Mononuclear cell (primary cell): Measurements from ENCODE around the gene TACC2. TPM values are rescaled to one million over a fixed set of nuclear protein-coding genes. Genes with fewer than 3 reads are reported as not detected.

Experiments used
- H3K27me3 ChIP-seq: 2 replicates; pipeline ENCODE4 v1.6.0; 2011; ENCODE audit warnings: low read length, control low read depth; ENCODE audit not compliant: insufficient read depth
- H3K4me1 ChIP-seq: 2 replicates; pipeline ENCODE4 v1.5.1; 2011; ENCODE audit warnings: mild to moderate bottlenecking, low read length, control low read depth; ENCODE audit not compliant: insufficient read depth
- H3K4me3 ChIP-seq: 2 replicates; pipeline ENCODE4 v1.5.1; 2011; ENCODE audit warnings: mild to moderate bottlenecking, low read length, moderate library complexity
- H3K9me3 ChIP-seq: 2 replicates; pipeline ENCODE4 v1.5.1; 2011; ENCODE audit warnings: low read depth, mild to moderate bottlenecking, control low read depth, low read length
- total RNA-seq: library from RNA; depleted of rRNA; stranded (reverse); fragments of >200 nt; gene quantifications from one replicate; pipeline ENCODE4 v1.2.3, GENCODE V29; 2012

The TACC2 gene
- total RNA-seq, 1 donor, result not detected

DNA sequence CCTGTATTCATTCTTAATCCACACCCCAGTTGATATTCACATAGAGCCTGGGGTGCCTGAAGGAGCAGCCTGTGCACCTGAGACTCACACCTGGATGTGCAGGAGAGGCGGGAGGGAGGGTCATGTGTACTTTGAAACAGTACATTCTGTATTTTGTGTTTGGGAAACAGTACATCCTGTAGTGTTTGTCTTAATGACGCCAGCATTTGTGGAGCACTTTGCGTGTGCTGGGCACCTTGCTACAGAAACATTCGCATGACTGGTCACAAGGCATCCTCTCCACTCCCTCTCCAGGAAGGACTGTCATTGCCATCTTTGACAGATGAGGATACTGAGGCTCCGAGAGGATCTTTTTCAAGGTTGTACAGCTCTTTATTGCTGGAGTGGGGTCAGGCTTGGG is 132.1 kb downstream of the TACC2 start:
- Histone ChIP-seq H3K4me1 (no peaks in the 10 kb centered on the region), H3K27me3 (peaks cover 3% of the 10 kb centered on the region), H3K9me3 (no peaks in the 10 kb centered on the region), H3K4me3 (no peak overlapping the region)

DNA sequence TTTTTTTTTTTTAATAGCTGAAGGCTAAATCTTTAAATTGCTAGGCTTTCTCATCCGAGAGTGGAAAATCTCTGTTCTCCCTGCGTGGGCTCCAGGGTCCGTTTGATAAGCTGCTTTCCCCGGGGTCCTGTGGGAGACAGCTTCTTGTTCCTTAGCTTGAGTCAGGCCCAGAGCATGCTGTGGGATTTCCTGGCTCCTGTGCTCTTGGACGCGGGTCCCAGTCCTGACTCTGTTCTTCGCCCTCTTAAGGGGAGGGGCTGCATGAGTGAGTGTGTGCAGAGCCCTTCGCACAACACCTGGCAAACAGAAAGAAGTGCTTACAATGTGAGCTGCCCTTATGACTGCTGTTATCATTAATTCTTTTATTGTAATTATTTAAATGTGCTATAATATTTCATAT is 133.5 kb downstream of the TACC2 start:
- H3K4me3 ChIP-seq, result no peak overlapping the region
- H3K27me3 ChIP-seq, result peaks cover 3% of the 10 kb centered on the region
- no peaks in the 10 kb centered on the region for H3K4me1 ChIP-seq
- no peaks in the 10 kb centered on the region for H3K9me3 ChIP-seq

DNA sequence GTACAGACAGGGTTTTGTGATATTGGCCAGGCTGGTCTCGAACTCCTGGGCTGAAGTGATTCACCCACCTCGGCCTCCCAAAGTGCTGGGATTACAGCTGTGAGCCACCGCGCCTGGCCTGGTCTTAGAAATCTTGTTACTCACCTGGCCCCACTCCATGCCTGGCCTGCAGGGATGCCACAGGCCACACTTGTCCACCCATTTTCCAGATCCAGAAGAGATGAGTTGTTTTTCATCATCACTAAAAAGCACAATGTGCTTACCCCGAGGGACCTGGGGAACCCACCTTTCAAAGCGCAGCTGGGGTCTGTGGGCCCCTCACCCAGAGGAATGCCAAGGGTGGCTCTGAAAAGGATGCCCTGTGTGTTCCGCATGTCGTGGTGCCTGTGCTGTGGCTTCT is 134.2 kb downstream of the TACC2 start:
- Histone ChIP-seq H3K4me3 (no peak overlapping the region), H3K9me3 (no peaks in the 10 kb centered on the region), H3K4me1 (no peaks in the 10 kb centered on the region), H3K27me3 (peaks cover 3% of the 10 kb centered on the region)

DNA sequence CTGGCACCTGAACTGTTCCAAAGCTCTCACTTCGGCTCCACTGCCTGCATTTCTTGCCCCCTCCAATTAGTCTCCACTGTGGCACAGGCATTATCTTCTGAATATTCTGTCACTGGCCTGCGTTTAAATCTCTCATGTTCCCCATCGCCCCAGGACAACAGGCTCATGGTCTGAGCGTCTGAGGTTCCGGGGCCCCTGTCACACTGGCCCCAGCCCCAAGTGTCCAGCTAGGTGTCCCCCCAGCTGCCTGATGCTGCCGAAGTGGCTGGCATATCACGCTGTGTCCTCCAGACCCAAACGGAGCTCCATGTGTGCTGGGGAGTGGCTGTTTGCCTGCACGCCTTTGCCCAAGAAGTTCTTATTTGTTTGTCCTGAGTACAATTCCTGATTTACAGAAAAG is 135.4 kb downstream of the TACC2 start:
- Histone ChIP-seq H3K9me3 (no peaks in the 10 kb centered on the region), H3K4me1 (no peaks in the 10 kb centered on the region), H3K4me3 (no peak overlapping the region), H3K27me3 (peaks cover 3% of the 10 kb centered on the region)

DNA sequence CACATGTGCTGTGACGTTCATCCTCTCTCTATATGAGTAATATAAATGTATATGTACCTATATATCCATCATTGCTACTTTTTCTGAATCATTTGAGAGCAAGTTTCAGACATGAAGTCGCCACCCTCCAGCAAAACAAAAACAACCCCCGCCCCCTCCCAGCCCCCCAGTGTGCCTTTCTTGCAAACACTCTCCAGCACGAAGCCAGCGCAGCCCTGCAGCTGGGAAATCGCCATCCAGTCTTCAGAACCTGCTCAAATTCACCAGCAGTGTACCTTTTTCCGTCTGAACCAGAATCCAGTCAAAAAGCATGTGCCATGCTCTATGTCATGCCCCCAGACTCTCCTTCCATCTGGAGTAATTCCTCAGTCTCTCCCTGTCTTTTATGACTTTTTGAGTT is 135.8 kb downstream of the TACC2 start:
- Histone ChIP-seq H3K27me3 (peaks cover 3% of the 10 kb centered on the region), H3K4me1 (no peaks in the 10 kb centered on the region), H3K4me3 (no peak overlapping the region), H3K9me3 (no peaks in the 10 kb centered on the region)

DNA sequence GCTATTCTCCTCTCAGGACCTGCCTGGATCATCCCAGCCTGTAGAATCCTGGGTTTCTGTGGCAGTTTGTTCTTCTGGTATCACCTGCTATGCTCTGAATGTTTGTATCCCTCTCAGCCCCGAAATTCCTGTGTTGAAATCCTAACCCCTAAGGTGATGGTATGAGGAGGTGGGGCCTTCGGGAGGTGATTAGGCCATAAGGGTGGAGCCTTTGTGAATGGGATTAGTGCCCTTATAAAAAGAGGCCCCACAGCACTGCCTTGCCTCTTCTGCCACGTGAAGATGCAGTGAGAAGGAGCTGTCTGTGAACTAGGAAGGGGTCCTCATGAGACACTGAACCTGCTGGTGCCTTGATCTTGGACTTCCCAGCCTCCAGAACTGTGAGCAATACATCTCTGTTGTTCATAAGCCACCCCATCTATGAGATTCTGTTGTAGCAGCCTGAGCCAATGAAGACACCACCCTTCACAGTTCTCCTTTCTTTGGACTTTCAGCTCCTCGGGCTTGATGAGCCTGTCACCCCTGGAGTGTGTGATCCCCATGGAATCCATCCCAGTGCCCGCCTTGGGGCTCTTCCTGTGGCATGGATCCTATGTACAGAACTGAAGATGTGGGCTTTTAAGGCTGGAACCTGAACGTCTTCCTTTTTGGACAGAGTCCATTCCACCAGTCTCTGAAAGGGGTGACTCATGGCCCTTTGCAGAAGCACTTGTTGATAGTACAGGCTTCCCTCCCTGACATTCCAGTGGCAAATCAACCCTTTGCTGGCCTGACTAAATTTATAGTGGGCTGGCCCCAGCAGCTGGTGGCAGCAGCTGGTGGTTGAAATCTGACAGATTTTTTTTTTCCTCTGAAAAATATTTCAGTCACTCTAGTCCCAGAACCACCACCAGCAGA is 138.0 kb downstream of the TACC2 start:
- Histone ChIP-seq H3K9me3 (no peaks in the 10 kb centered on the region), H3K27me3 (peaks cover 3% of the 10 kb centered on the region), H3K4me3 (no peak overlapping the region), H3K4me1 (no peaks in the 10 kb centered on the region)

DNA sequence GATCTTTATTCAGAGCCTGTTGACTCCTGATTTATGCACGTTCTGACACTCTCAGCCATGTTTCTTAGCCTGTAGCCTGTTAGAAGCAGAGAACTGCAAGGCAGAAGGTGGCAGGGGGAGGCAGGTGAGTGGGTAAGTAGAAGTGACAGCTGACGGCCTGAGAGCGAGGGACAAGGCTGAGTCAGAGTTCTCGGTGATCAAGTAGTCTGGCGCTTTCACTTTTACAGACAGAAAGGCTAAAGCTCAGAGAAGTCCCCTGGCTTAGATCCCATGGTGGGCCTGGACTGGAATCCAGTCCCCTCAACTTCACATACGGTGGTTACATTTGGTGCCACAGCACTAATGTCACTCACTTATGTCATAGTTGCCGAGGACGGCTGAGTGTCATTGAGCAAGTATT is 139.0 kb downstream of the TACC2 start:
- no peaks in the 10 kb centered on the region for H3K9me3 ChIP-seq
- H3K27me3 ChIP-seq, result peaks cover 3% of the 10 kb centered on the region
- H3K4me3 ChIP-seq, result no peak overlapping the region
- H3K4me1 ChIP-seq, result no peaks in the 10 kb centered on the region

DNA sequence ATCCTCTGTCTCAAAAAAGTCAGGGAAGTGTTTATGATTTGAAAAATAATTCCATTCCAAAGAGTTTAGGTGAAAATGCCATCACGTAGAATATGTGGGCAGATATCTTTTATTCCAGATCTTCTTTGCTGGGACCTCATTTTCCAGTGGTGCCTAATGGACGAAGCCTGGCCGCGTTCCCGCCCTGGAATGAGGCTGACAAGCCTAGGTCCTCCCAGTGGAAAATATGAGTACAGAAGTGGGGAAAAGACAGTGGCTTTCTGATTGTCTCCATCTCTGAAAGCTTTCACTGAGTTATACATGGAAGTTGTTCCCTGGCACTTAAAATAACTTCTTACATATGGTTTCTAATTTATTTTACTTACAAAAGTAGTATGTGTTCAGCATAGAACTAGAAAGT is 139.4 kb downstream of the TACC2 start:
- H3K9me3 ChIP-seq, result no peaks in the 10 kb centered on the region

DNA sequence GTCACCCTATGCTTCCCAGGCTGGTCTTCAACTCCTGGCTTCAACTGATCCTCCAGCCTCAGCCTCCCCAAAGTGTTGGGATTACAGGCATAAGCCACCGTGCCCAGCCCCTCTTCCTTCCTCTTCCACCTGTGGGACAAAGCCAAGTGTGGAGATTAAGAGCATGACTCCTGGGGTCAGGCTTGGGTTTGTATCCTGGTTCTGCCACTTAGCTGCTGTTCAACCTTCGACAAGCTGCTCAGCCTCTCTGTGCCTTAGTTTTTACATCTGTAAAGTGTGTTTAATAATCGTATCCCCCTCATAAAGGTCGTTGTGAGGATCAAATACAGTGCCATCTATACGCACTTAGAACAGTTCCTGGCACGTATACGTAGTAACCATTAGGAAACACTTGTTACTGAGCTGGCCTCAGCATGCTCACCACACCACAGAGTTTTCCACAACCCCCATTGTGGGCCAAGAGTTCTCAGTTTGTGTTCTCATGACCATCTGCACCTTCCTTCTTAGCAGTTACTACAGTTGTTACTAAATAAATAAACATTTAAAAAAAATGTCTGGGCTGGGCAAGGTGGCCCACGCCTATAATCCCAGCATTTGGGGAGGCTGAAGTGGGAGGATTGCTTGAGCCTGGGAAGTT is 141.6 kb downstream of the TACC2 start:
- H3K9me3 ChIP-seq, result no peaks in the 10 kb centered on the region
- no peaks in the 10 kb centered on the region for H3K4me1 ChIP-seq
- H3K27me3 ChIP-seq, result peaks cover 3% of the 10 kb centered on the region
- H3K4me3 ChIP-seq, result no peak overlapping the region

More for the DNA sequence above, 139.4 kb downstream of the TACC2 start:
- no peak overlapping the region for H3K4me3 ChIP-seq
- H3K27me3 ChIP-seq, result peaks cover 3% of the 10 kb centered on the region
- no peaks in the 10 kb centered on the region for H3K4me1 ChIP-seq

DNA sequence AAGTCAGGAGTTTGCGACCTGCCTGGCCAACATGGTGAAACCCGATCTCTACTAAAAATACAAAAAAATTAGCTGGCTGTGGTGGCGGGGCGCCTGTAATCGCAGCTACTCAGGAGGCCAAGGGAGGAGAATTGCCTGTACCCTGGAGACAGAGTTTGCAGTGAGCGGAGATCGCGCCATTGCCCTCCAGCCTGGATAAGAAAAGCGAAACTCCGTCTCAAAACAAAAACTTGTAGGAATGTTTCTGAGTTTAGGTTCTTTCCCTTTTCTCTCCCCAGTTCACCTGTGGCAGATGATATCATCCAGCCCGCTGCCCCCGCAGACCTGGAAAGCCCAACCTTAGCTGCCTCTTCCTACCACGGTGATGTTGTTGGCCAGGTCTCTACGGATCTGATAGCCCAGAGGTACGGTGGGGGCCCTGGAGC is 143.4 kb downstream of the TACC2 start:
- H3K9me3 ChIP-seq, result no peaks in the 10 kb centered on the region
- no peaks in the 10 kb centered on the region for H3K4me1 ChIP-seq
- H3K4me3 ChIP-seq, result no peak overlapping the region
- no peaks in the 10 kb centered on the region for H3K27me3 ChIP-seq

DNA sequence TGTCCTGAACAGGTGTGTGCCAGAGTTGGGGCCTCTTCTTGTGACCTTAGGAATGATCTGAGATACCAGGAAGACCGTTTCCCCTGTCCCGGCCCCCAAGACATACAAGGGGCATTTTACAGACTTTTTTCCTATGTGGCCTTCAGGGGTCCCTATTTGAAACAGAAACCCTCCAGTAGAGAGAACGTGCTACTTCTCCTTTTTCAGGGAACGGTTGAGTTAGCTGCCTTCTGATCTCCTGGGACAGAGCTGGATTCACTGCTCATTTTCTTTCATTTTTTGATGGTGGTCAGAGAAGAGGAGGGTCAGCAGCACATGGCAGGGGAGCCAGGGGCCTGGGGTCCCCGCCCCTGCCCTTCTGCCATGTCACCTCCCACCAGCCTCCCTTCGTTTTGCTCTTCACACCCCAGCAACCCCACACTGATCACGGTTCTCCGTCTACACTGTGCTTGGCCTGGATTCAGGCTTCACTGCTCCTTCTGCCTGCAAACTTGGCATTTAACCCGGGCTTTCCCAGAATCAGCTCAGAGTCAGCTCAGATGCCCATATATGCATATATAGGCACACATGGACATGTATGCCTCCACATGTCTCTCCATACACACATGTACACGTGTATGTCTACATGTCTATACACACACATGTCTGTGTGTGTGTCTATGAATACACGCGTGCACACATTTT is 144.1 kb downstream of the TACC2 start:
- Histone ChIP-seq H3K4me1 (no peaks in the 10 kb centered on the region), H3K9me3 (no peaks in the 10 kb centered on the region), H3K4me3 (no peak overlapping the region), H3K27me3 (no peaks in the 10 kb centered on the region)

DNA sequence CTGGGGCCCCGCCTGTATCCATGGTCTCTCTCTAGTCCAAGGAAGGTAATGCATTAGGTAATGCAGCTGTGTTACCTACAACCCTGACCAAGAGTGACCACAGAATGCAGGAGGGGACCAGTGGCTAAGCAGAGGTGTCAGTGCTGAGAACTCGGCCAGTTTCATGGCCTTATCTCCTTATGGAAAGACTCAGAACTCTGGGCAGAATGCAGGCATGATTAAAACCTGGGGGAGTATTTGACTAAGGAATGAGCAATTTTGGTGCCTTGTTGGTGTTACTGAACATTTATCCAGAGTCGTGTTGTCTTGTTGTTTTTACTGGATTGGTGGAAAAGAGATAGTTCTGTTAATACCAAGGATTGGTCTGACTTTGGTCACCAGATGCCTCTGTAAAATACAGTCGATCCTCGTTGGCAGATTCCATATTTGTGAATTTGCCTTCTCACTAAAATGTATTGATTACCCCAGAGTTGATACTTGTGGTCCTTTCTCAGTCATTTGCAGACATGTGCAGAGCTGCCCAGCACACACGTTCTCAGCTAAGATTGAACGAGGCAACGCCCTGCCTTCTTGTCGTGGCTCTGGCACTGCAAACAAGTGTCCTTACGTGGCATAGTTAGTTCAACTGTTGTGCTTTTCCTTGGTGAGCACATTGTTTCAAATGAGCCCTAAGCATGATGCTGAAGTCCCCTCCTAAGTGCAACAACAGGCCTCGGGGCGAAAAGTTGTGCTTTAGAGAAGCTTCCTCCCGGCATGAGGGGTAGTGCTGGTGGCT is 146.5 kb downstream of the TACC2 start:
- H3K27me3 ChIP-seq, result no peaks in the 10 kb centered on the region
- H3K9me3 ChIP-seq, result no peaks in the 10 kb centered on the region
- no peaks in the 10 kb centered on the region for H3K4me1 ChIP-seq
- H3K4me3 ChIP-seq, result no peak overlapping the region

DNA sequence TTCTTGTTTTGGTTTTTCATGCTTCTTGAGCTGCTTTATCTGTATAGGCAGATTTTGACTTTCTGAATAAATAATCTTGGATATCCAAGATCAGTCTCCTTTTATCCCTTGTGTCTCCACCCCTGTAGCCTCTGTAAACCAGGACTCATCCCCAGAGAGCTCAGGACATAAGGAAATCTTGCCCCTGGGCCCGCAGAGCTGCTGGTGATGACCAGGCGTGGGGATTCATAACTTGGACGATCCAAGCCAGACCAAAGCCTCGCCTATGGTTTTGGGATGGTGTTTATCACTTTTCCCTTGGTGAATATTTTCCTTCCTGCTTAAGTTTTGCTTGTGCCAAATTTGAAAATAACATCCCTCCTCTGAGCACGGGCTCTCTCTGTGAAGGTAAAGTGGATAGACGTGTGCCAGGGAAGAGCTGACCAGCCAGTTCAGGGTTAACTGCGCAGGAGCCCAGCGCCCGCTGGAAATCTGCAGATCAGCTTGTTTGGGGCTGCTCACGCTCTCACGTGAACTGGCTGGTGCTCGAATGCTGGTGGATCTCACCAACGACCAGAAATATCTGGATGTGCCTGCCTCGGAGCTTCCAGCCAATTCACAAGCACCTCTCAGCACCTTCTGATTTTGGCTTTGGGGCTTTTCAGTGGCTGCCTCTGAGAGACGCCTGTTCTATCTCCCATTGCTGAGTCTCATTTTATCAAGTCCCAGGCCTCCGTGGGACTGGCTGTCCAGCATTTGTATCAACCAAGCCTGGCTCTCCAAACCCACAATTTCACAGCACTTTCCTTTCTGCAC is 150.1 kb downstream of the TACC2 start:
- no peaks in the 10 kb centered on the region for H3K27me3 ChIP-seq
- H3K4me3 ChIP-seq, result no peak overlapping the region

DNA sequence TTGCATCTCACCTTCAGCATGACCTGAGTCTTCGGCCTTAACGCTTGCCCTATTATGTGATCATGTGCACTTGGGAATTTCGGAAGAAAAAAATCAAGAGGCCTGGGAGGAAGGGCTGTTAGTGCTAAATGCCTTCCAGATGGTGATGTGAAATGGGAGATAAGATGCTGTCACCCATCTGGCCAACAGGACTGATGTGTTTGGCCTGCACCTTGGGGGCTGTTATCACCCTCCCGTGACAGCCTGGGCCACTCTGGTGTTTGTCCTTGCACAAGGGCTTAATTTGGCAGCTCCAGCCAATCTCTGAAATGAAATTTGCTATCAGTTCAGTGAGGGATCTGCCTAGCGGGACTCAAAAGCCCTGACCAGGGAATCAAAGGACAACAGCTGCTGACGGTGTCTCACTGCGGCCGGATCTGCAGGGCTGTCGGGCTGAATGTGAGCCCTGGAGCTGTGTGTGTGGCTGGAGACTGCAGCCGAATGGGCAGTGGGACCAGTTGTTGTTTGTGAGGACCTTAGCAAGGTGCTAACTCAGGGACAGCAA is 150.7 kb downstream of the TACC2 start:
- H3K4me1 ChIP-seq, result peaks cover 9% of the 10 kb centered on the region
- no peak overlapping the region for H3K4me3 ChIP-seq
- no peaks in the 10 kb centered on the region for H3K9me3 ChIP-seq
- no peaks in the 10 kb centered on the region for H3K27me3 ChIP-seq

More for the DNA sequence above, 150.1 kb downstream of the TACC2 start:
- H3K9me3 ChIP-seq, result no peaks in the 10 kb centered on the region
- H3K4me1 ChIP-seq, result peaks cover 9% of the 10 kb centered on the region
